ENCODE data around the gene KHSRP. TPM values are rescaled to one million over a fixed set of nuclear protein-coding genes. Genes with fewer than 3 reads are reported as not detected.

The KHSRP gene
- total RNA-seq, 6 experiments from 2014 or later, result 259 to 312 (median 301) TPM

DNA sequence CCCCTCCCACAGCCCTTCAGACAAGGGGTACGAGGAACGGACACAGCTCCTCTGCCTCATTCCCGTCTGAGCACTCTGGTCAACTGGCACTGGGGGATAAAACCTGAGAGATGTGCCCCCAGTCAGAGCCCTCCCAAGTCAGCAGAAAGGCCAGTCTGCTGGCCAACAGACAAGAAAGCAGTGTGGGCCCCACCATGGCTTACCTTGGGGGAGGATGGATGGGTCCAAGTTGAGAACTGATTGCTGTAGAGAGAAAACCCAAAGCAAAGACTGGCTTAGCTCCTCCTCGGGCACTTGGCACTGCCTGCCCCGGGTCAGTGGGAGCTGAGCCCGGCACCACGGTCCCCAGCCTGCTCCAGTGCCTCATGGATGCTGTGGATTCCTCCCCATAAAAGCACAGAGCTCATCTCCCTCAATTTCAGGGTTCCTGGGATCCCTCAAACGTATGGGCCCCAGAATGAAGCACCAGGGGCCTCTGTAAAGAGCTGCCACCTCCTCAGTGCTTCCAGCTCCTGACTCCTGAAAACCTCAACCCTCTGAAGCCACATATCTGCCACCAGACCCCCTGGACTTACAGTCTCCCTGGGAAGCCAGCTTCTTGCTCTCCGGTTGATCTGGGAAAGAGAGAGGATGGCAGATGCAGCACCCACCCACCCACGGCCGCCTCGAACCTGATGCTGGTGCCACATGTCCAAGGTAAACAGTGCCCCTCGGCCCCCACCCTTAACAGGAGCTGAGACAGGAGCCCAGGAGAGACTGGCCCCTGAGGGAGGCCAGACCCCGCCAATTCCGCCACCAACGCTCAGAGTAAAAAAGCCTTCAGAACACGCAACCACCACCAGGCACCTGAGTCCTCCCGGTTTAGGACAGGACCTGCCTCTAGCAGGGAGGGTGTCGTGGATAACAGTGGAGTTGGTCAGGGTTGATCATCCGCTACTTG is 3.3 kb downstream of the KHSRP start:
- H3K4me3 Mint-ChIP-seq, result no peak overlapping the region
- H3K27me3 Mint-ChIP-seq (ENCODE audit: insufficient read depth), result peaks cover 5% of the 10 kb centered on the region; the same call in 1 of the 2 replicates
- H3K4me1 Mint-ChIP-seq (ENCODE audit: low read depth), result peaks cover 26% of the 10 kb centered on the region
- peaks cover 23% of the 10 kb centered on the region for H3K36me3 Mint-ChIP-seq (ENCODE audit: low read depth)
- DNase-seq, result no peak
- TF ChIP-seq, protein P1, sequence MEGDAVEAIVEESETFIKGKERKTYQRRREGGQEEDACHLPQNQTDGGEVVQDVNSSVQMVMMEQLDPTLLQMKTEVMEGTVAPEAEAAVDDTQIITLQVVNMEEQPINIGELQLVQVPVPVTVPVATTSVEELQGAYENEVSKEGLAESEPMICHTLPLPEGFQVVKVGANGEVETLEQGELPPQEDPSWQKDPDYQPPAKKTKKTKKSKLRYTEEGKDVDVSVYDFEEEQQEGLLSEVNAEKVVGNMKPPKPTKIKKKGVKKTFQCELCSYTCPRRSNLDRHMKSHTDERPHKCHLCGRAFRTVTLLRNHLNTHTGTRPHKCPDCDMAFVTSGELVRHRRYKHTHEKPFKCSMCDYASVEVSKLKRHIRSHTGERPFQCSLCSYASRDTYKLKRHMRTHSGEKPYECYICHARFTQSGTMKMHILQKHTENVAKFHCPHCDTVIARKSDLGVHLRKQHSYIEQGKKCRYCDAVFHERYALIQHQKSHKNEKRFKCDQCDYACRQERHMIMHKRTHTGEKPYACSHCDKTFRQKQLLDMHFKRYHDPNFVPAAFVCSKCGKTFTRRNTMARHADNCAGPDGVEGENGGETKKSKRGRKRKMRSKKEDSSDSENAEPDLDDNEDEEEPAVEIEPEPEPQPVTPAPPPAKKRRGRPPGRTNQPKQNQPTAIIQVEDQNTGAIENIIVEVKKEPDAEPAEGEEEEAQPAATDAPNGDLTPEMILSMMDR (IDR thresholded peaks at IDR 0.05), result no peak
- H3K9me3 Mint-ChIP-seq, result no peaks in the 10 kb centered on the region
- H3K27ac Mint-ChIP-seq, result peak overlapping the region; percentile 34; the same call in 1 of the 2 replicates

DNA sequence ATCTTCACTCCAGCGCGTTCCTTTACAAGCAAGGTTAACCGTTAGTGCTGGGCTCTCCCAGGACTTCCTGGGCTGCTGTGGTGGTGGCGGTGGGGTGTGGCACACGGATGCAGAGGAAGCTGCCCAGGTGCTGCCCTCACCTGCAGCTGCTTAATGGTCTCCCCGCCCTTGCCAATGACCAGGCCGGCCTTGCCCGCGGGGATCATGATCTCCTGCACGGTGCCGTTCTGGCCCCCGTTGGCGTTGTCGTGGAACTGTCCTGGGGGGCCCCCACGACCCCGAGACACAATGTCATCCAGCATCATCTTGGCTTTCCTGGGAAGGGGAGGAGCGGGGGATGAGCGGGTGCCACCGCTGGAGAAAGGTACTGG is 6.1 kb downstream of the KHSRP start:
- Mint-ChIP-seq H3K9me3 (no peaks in the 10 kb centered on the region), H3K27me3 (ENCODE audit: insufficient read depth) (peaks cover 1% of the 10 kb centered on the region; the same call in 1 of the 2 replicates), H3K27ac (no peak overlapping the region), H3K36me3 (ENCODE audit: low read depth) (peaks cover 18% of the 10 kb centered on the region), H3K4me1 (ENCODE audit: low read depth) (peaks cover 17% of the 10 kb centered on the region), H3K4me3 (no peak overlapping the region)
- TF ChIP-seq, protein P1 (IDR thresholded peaks at IDR 0.05), result no peak
- DNase-seq, result no peak

DNA sequence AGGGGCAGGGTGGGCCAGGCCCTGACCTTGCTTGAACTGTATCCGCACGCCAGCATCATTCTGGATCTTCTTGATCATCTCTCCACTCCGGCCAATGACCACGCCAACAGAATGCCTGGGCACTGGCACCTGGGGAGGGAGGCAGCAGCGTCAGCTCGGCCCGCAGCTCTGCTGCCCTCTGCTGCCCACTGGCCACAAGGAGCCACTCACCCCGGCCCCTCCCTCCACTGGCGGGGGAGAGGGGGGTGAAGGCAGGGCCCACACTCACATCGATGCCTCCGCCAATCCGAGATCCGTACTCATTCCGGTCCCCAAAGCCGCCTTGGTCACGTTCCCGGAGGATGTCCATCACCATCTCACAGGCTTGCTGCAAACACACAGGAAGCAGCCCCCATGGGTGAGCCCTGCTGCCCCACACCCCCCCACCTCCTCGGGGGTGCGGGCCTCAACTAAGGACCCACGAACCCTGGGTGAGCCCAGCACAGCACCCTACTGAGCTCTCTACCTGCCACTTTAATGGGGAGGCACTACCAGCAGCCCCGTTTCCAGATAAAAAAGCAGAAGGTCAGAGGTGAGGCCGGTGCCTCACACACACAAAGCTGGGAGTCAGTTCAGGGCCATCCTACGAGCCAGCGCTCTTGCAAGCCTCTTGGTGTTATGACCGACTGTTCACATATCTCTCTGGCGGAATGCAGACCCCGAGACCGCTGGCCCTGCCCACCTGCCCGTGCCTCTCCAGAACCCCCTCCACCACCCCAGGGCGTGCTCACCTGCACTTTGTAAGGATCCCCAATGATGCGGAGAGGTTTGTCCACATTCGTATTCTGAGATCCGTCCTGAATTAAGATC is 6.7 kb downstream of the KHSRP start:
- Mint-ChIP-seq H3K27ac (no peak overlapping the region), H3K4me1 (ENCODE audit: low read depth) (peaks cover 11% of the 10 kb centered on the region), H3K4me3 (no peak overlapping the region), H3K9me3 (no peaks in the 10 kb centered on the region), H3K36me3 (ENCODE audit: low read depth) (peaks cover 18% of the 10 kb centered on the region), H3K27me3 (ENCODE audit: insufficient read depth) (peaks cover 1% of the 10 kb centered on the region; the same call in 1 of the 2 replicates)
- no peak for DNase-seq
- TF ChIP-seq, protein P1 (IDR thresholded peaks at IDR 0.05), result peak; percentile 62

DNA sequence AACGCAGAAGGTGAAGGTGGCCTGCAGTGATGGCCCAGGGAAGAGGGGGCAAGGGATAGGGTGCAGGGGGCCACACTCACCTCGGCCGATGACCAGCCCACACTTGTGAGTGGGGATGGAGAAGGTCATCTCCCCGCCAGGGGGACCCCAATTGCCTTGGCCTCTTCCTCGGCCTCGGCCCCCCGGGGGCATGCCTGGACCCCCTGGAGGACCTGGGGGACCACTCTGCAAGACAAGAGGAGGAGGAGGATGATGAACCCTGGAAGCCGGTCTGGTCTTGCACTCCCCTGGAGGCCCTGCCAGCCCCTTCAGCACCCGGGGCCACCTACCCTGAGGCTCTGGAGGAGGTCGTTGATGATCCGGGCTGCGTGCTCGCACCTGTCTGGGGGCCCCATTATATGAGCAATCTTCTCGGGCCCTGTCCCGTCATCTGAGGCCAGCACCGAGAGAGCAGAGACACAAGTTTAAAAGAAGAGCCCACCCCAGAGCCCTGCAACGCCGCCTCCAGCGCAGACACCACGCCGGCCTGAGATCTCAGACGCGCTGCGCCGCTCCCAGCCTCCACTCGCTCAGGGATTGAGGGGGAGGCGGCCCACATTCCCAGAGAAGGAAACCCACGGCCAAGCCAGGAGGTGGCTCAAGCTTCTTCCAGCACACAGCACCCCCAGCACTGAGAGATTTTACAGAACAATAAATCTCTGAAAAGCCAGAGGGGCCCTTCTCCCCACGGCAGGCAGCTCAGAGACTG is 7.8 kb downstream of the KHSRP start:
- H3K9me3 Mint-ChIP-seq, result no peaks in the 10 kb centered on the region
- peaks cover 13% of the 10 kb centered on the region for H3K36me3 Mint-ChIP-seq (ENCODE audit: low read depth)
- H3K4me1 Mint-ChIP-seq (ENCODE audit: low read depth), result no peaks in the 10 kb centered on the region; the same call in 1 of the 2 replicates
- no peak for DNase-seq
- no peak overlapping the region for H3K4me3 Mint-ChIP-seq
- no peaks in the 10 kb centered on the region for H3K27me3 Mint-ChIP-seq (ENCODE audit: insufficient read depth)
- TF ChIP-seq, protein P1 (IDR thresholded peaks at IDR 0.05), result no peak
- no peak overlapping the region for H3K27ac Mint-ChIP-seq

DNA sequence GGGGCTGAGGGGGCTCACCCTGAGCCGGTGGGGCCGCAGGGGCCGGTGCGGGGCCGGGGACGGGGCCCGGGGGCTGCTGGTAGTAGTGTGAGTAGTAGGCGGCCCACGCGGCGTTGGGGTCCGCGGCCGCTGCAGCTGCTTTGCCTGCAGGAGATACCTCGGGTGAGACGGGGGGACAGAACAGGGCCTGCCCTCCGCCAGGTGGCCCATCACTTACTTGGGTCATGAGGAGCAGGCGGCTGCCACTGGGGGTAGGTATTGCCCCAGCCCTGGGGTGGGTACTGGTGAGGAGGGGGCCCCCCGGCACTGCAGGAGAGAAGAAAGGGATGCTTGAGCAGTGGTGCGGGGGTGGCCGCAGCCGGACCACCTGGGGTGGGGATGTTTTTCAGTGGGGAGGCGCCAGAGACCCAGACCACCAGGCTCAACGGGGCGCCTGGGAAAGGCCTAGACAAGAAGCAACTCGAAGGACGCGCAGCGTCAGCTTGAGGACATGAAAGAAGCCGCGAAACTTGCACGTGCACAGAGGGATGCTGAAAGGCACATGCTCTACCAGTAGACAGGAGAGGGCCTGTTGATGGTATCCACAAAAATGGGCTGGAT is 8.9 kb downstream of the KHSRP start:
- H3K4me1 Mint-ChIP-seq (ENCODE audit: low read depth), result no peaks in the 10 kb centered on the region; the same call in 1 of the 2 replicates
- no peaks in the 10 kb centered on the region for H3K9me3 Mint-ChIP-seq
- no peak overlapping the region for H3K4me3 Mint-ChIP-seq
- DNase-seq, result no peak
- H3K36me3 Mint-ChIP-seq (ENCODE audit: low read depth), result peaks cover 8% of the 10 kb centered on the region
- no peak overlapping the region for H3K27ac Mint-ChIP-seq
- TF ChIP-seq, protein P1 (IDR thresholded peaks at IDR 0.05), result no peak
- no peaks in the 10 kb centered on the region for H3K27me3 Mint-ChIP-seq (ENCODE audit: insufficient read depth)

Measured in HFFc6 (cell line).